Measurements from ENCODE around the gene TSR2. TPM values are rescaled to one million over a fixed set of nuclear protein-coding genes. Genes with fewer than 3 reads are reported as not detected.
A peak's percentile ranks its signal among the peaks of the same experiment; 100 is the strongest.

TSR2 gene
- 44.2 and 49.4 TPM in 2 replicates for total RNA-seq (2021; fragmentation: NEBNext Ultra II Directional; extraction: Animal tissue kit (Norgen Biotek cat#: 25700))
- polyA plus RNA-seq (2011; rRNA removed): 15.1 and 18.0 TPM in 2 replicates
- polyA plus RNA-seq (2011; cell fraction: cytosol; rRNA removed): 34.5 TPM
- 11.3 TPM for polyA plus RNA-seq (2011; cell fraction: nucleus; rRNA removed)
- polyA plus RNA-seq (2012, experiment 1 of 2): 57.5 to 67.9 TPM (median 63.7 TPM) in 4 replicates
- polyA plus RNA-seq (2012, experiment 2 of 2): 30.4 TPM
- polyA plus RNA-seq (2013, experiment 1 of 2): 35.2 TPM
- 34.4 TPM for polyA plus RNA-seq (2013, experiment 2 of 2)
- polyA minus RNA-seq (2011; rRNA and poly(A)+ RNA removed): 5.2 and 5.5 TPM in 2 replicates
- polyA minus RNA-seq (2011; cell fraction: cytosol; rRNA and poly(A)+ RNA removed): 6.8 TPM
- polyA minus RNA-seq (2011; cell fraction: nucleus; rRNA and poly(A)+ RNA removed): 4.1 TPM
- long read RNA-seq, experiment 1, partial matches to known transcripts: 6 of 27 reads
- long read RNA-seq, experiment 1, other reads (novel, unspliced or antisense): 18 of 27 reads
- long read RNA-seq, experiment 2, transcript TSR2-201 (5 exons, 1,534 nt): major isoform, 89 of 108 reads
- long read RNA-seq, experiment 2, partial matches to known transcripts: 8 of 108 reads
- long read RNA-seq, experiment 2, other reads (novel, unspliced or antisense): 11 of 108 reads

GRCh38 chrX:54439960-54440871, at the start of gene TSR2:
TSS of gene TSR2 (plus strand) at chrX:54440404. CDS start at chrX:54440422, 18 bp downstream.
- Histone ChIP-seq H3K9me3 (ENCODE audit: insufficient read depth in 2 of 2, low read depth in 1 of 2, low read length in 1 of 2) (no peaks in the 10 kb centered on the region), H2BK20ac (ENCODE audit: low read length) (no peak within 1 kb of the TSS), H3K79me2 (ENCODE audit: control insufficient read depth in 1 of 2, insufficient read depth in 2 of 2, low read length in 2 of 2) (peaks cover 10 to 27% of the 10 kb centered on the region in 2 experiments), H4K91ac (replicated peaks; ENCODE audit: insufficient read length, low read length) (peak within 1 kb of the TSS; percentile 54), H3K4me3 (ENCODE audit: extremely low read depth in 1 of 4, insufficient read depth in 2 of 4, low read depth in 3 of 4, low read length in 4 of 4) (peak within 1 kb of the TSS; percentile 88 to 99 (median 96)), H3K4ac (replicated peaks; ENCODE audit: insufficient read length, low read depth, low read length) (peak within 1 kb of the TSS; percentile 11), H3K36me3 (ENCODE audit: control insufficient read depth in 2 of 4, insufficient read depth in 4 of 4, low read length in 3 of 4) (peaks cover 0 to 13% (median 2%) of the 10 kb centered on the region in 4 experiments; a peak in 2 of 8 replicates), H2BK12ac (ENCODE audit: low read depth, low read length) (no peak within 1 kb of the TSS), H4K20me1 (replicated peaks in 1 of 2; ENCODE audit: control insufficient read depth in 1 of 2, insufficient read depth in 2 of 2, low read length in 2 of 2) (peaks cover 0 to 2% of the 10 kb centered on the region in 2 experiments), H3K27me3 (replicated peaks in 1 of 4; ENCODE audit: control insufficient read depth in 3 of 4, extremely low read depth in 1 of 4, insufficient read depth in 3 of 4, low read length in 3 of 4) (no peaks in the 10 kb centered on the region), H2BK120ac (replicated peaks; ENCODE audit: low read depth, low read length) (no peak within 1 kb of the TSS), H4K5ac (ENCODE audit: insufficient read length, low read depth, low read length) (peak within 1 kb of the TSS; percentile 90), H3K18ac (ENCODE audit: extremely low read depth, low read length) (peak within 1 kb of the TSS; percentile 78), H2AFZ (ENCODE audit: low read length) (no peak within 1 kb of the TSS; the same call in 1 of the 2 replicates), H3K14ac (ENCODE audit: insufficient read length) (no peak within 1 kb of the TSS), H2AK5ac (ENCODE audit: low read depth, low read length) (no peak within 1 kb of the TSS), H2BK15ac (ENCODE audit: low read length) (no peak within 1 kb of the TSS), H3K23me2 (ENCODE audit: low read depth, low read length) (no peaks in the 10 kb centered on the region; the same call in 1 of the 2 replicates), H3K4me2 (ENCODE audit: insufficient read depth in 1 of 2, low read depth in 2 of 2, low read length in 2 of 2) (peak within 1 kb of the TSS; percentile 70), H3K4me1 (replicated peaks in 1 of 4; ENCODE audit: control insufficient read depth in 3 of 4, insufficient read depth in 4 of 4, low read length in 3 of 4) (no peaks in the 10 kb centered on the region), H4K8ac (ENCODE audit: extremely low read depth, insufficient read depth, low read length) (peak within 1 kb of the TSS; percentile 96; the same call in 1 of the 2 replicates), H3K79me1 (ENCODE audit: low read depth, low read length) (no peaks in the 10 kb centered on the region), H3K27ac (ENCODE audit: low read depth, low read length) (peak within 1 kb of the TSS; percentile 79; the same call in 1 of the 2 replicates), H3K9ac (replicated peaks in 1 of 4; ENCODE audit: extremely low read depth in 1 of 4, low read depth in 3 of 4, low read length in 3 of 4) (peak within 1 kb of the TSS; percentile 81 to 96 (median 86)), H3K23ac (ENCODE audit: insufficient read length) (no peak within 1 kb of the TSS), H2BK5ac (ENCODE audit: low read depth, low read length) (0 out of 2 replicates have a peak within 1 kb of the TSS, but pooled peaks have one; percentile 60), H3K56ac (replicated peaks; ENCODE audit: insufficient read length, low read depth, low read length) (peak within 1 kb of the TSS; percentile 82)
- CTCF ChIA-PET (ENCODE audit: partially characterized antibody): interaction anchor here (0.9 kb wide), 2 partner anchors 11 to 17 kb away, joined by 3 to 4 read pairs; no protein-coding TSS in a partner anchor
- POLR2A ChIA-PET (ENCODE audit: partially characterized antibody): interaction anchor here (0.9 to 2.5 kb wide), 7 partner anchors 16 to 397 kb away, joined by 3 to 8 read pairs (median 4); partner anchors contain the start of gene GNL3L
- 2% methylated on average over 26 of the region's 40 CpGs; no CpG with 5 or more reads in 1 of the 2 experiments for WGBS, 2 experiments (ENCODE audit: extremely low coverage in 1 of 2, insufficient coverage in 1 of 2, insufficient read length in 1 of 2, insufficient replicate concordance in 2 of 2, low coverage in 1 of 2, low lambda C conversion rate in 2 of 2, missing lambda C conversion rate in 1 of 2)
- FAIRE-seq (peak; percentile 91), DNase-seq (ENCODE audit: low read depth in 1 of 2, low spot score in 2 of 2) (peak in 1 of 2 experiments; percentile 75)
- no peak for TF ChIP-seq CHD2 (IDR thresholded peaks at IDR 0.05; ENCODE audit: low read length)
- no peak for TF ChIP-seq CBX5 (IDR thresholded peaks at IDR 0.05; ENCODE audit: low read depth, low read length)
- no peak for TF ChIP-seq BACH1 (IDR thresholded peaks at IDR 0.05; ENCODE audit: low read length)
- no peak for TF ChIP-seq POU5F1 (IDR thresholded peaks at IDR 0.05; ENCODE audit: low read depth, low read length)
- TF ChIP-seq POLR2A (IDR thresholded peaks at IDR 0.05; ENCODE audit: control extremely low read depth in 1 of 2, low read depth in 2 of 2, low read length in 2 of 2): peak; percentile 39 to 75
- TF ChIP-seq ZNF274 (IDR thresholded peaks at IDR 0.05; ENCODE audit: borderline replicate concordance, extremely low read depth, low read length): no peak
- TF ChIP-seq TAF1 (IDR thresholded peaks at IDR 0.05; ENCODE audit: low read depth, low read length): peak; percentile 92
- no peak for TF ChIP-seq ASH2L (IDR thresholded peaks at IDR 0.05; ENCODE audit: low read length)
